Endothelial cell of umbilical vein (primary cell): ENCODE measurements around the gene HLX. TPM values are rescaled to one million over a fixed set of nuclear protein-coding genes. Genes with fewer than 3 reads are reported as not detected.
A peak's percentile ranks its signal among the peaks of the same experiment; 100 is the strongest.

Source experiments
- BruUV-seq: library from RNA; stranded (reverse); fragments of 400-500 nt; replicated peaks from 2 replicates; lab custom pipeline; 2021; lab: Mats Ljungman, UMichigan
- CTCF ChIA-PET: fragments of 300-600, 350-600 bp; sonication (Branson Sonifier 250); formaldehyde crosslinking; loops from one replicate; lab custom pipeline; 2021; ENCODE audit warnings: antibody characterized with exemption, inconsistent platforms; lab: Charles Lee
- POLR2A ChIA-PET: fragments of 300-600, 350-600 bp; sonication (Branson Sonifier 250); formaldehyde crosslinking; loops from one replicate; lab custom pipeline; 2021; ENCODE audit warnings: antibody characterized with exemption, inconsistent platforms; lab: Charles Lee
- DNase-seq: peaks from one replicate; pipeline ENCODE4 v3.0.0-alpha.2; 2011; ENCODE audit warnings: low read depth, low spot score
- FAIRE-seq: peaks from 2 replicates; lab custom pipeline; 2011; peaks lifted over from hg19 to GRCh38; lab: Jason Lieb, UNC
- H2AFZ ChIP-seq: 2 replicates; pipeline ENCODE4 v1.6.0; 2012; ENCODE audit warnings: low read depth, low read length, control low read depth, inconsistent platforms
- H3K27ac ChIP-seq: 2 replicates; pipeline ENCODE4 v1.5.1; 2011; ENCODE audit warnings: low read depth, mild to moderate bottlenecking, control low read depth, low read length, moderate library complexity; ENCODE audit not compliant: insufficient read depth
- H3K27me3 ChIP-seq, 2 experiments: 2 replicates each; pipeline versions ENCODE4 v1.6.0 to v1.6.1; 2011; ENCODE audit warnings: low read length in 2 of 2, mixed read lengths in 1 of 2; ENCODE audit not compliant: control insufficient read depth in 2 of 2, insufficient read depth in 2 of 2
- H3K36me3 ChIP-seq, 2 experiments: 2 replicates in 1 of 2; 3 replicates in 1 of 2; pipeline ENCODE4 v1.5.1; 2011; ENCODE audit warnings: low read length in 2 of 2, mild to moderate bottlenecking in 1 of 2, moderate library complexity in 1 of 2; ENCODE audit not compliant: control insufficient read depth in 2 of 2, insufficient read depth in 2 of 2; ENCODE audit errors: extremely low read depth in 1 of 2
- H3K4me1 ChIP-seq: 3 replicates; pipeline ENCODE4 v1.5.1; 2011; ENCODE audit warnings: mild to moderate bottlenecking, low read length; ENCODE audit not compliant: control insufficient read depth, insufficient read depth; ENCODE audit errors: extremely low read depth
- H3K4me2 ChIP-seq: 2 replicates; pipeline ENCODE4 v1.6.1; 2011; ENCODE audit warnings: low read length, control low read depth, mixed read lengths; ENCODE audit not compliant: insufficient read depth
- H3K4me3 ChIP-seq, 3 experiments: fragments of 200-600 bp in 1 of 3; sonication (generic), shearing (Covaris generic) in 1 of 3; replicated peaks in 1 of 3; 2 replicates each; pipeline ENCODE4 v1.5.1; 2011 to 2016; ENCODE audit warnings: control low read depth in 3 of 3, low read length in 3 of 3, mild to moderate bottlenecking in 2 of 3, inconsistent platforms in 1 of 3, low read depth in 1 of 3, moderate library complexity in 1 of 3; ENCODE audit not compliant: insufficient read depth in 1 of 3
- H3K79me2 ChIP-seq: 2 replicates; pipeline ENCODE4 v1.6.0; 2012; ENCODE audit warnings: low read length, inconsistent platforms; ENCODE audit not compliant: control insufficient read depth, insufficient read depth
- H3K9ac ChIP-seq: replicated peaks from 2 replicates; pipeline ENCODE3; 2011; ENCODE audit warnings: low read length, control low read depth; ENCODE audit not compliant: insufficient read depth; ENCODE audit errors: extremely low read depth
- H3K9me1 ChIP-seq: replicated peaks from 3 replicates; pipeline ENCODE4 v1.6.0; 2011; ENCODE audit warnings: mild to moderate bottlenecking, low read length; ENCODE audit not compliant: control insufficient read depth, insufficient read depth; ENCODE audit errors: extremely low read depth
- H3K9me3 ChIP-seq: replicated peaks from 2 replicates; pipeline ENCODE4 v1.5.1; 2012; ENCODE audit warnings: low read length, inconsistent platforms; ENCODE audit not compliant: control insufficient read depth, insufficient read depth
- H4K20me1 ChIP-seq: replicated peaks from 2 replicates; pipeline ENCODE3; 2011; ENCODE audit warnings: mild to moderate bottlenecking, low read length; ENCODE audit not compliant: control insufficient read depth, insufficient read depth; ENCODE audit errors: extremely low read depth
- CTCF ChIP-seq, 2 donors: IDR thresholded peaks; 1 replicate in 1 of 2; 2 replicates in 1 of 2; pipeline ENCODE4 v1.5.1; 2011; ENCODE audit warnings: low read length in 2 of 2, mild to moderate bottlenecking in 2 of 2, moderate library complexity in 2 of 2, control low read depth in 1 of 2, inconsistent platforms in 1 of 2, low read depth in 1 of 2; ENCODE audit not compliant: insufficient read depth in 1 of 2; ENCODE audit errors: extremely low read depth in 1 of 2
- EZH2 ChIP-seq: IDR thresholded peaks from 2 replicates; pipeline ENCODE4 v1.6.1; 2012; ENCODE audit warnings: borderline replicate concordance, low read depth, mild to moderate bottlenecking, moderate library complexity, low read length, inconsistent platforms; ENCODE audit not compliant: severe bottlenecking
- dilution Hi-C: fragments of 300-500 bp; cut with MboI; formaldehyde crosslinking; loops from one replicate; pipeline ENCODE4 v1.15.0; 2019; ENCODE audit warnings: low sequenced_read_pairs; ENCODE audit not compliant: extremely low pct_ligation_motif_present
- intact Hi-C: fragments of 100-400 bp; cut with micrococcal nuclease; formaldehyde crosslinking; loops from one replicate; pipeline ENCODE4 v1.10.0; 2022
- polyA plus RNA-seq, 4 experiments: library from polyadenylated mRNA; depleted of rRNA in 3 of 4; stranded (reverse) in 3 of 4; unstranded in 1 of 4; fragments of >200 nt; gene quantifications; 2 replicates each; pipeline versions ENCODE4 v1.2.1 to v1.2.3, GENCODE V29; 2011 to 2012; ENCODE audit warnings: missing spikeins in 1 of 4
- total RNA-seq: library from RNA; stranded (reverse); gene quantifications from 2 replicates; pipeline ENCODE4 v1.2.3, GENCODE V29; 2021

HLX gene
- total and polyA plus RNA-seq, 2 donors (not counting 3 experiments of a cell fraction or from before 2014, with no cell fraction given): 7.5 to 39.1 TPM

DNA sequence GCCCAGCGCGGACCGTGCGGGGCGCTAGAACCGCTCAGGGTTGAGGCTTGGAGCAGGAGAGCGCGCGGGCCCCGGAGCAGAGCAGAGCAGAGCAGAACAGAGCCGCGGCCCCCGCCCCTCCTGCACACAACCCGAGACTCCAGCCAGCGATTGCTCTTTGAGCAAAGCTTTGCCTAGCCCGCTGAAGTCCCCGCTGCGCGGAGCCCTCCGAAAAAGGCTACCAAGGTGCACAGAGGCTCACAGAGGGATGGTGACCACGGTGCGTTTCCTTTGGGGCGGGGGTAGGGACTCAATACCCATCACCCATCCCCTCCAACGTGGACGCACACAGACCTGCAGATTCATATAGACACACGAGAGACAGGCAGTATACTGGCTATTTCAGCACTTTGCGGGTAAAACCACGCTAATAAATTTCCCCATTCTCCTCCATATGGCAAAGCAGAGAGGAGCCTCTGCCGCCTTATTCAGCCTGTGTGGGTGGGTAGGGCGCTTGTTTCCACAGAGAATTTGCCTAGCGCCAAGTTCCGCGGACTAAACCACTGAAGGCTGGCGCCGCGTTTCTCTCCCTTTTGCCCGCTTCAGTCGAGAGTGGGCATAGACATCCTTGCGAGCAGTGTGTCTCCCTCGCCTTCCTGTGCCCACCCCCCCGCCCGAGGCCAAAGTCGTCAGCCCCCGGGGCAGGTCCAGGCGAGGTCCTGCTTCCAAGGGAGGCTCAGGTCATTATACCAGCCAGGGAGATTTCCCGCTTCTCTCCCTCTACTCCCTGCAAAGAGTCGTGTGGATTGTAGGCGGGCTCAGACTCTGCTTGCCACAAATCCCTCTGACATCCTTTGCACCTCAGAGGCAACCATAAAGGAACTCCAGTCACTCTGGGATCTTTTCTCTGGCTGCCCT lies 8.5 kb downstream of the HLX start:
- POLR2A ChIA-PET: no interaction called here
- Histone ChIP-seq H3K27me3 (peaks cover 65 to 66% of the 10 kb centered on the region in 2 experiments), H3K9ac (no peak overlapping the region), H3K4me3 (no peak overlapping the region), H2AFZ (no peak overlapping the region), H3K4me1 (peaks cover 11% of the 10 kb centered on the region), H3K9me1 (no peaks in the 10 kb centered on the region), H3K9me3 (no peaks in the 10 kb centered on the region), H4K20me1 (peaks cover 2% of the 10 kb centered on the region), H3K36me3 (no peaks in the 10 kb centered on the region), H3K27ac (no peak overlapping the region), H3K79me2 (no peaks in the 10 kb centered on the region), H3K4me2 (peak overlapping the region; percentile 51)
- CTCF ChIA-PET: interaction anchor here (1.2 to 1.6 kb wide), 3 partner anchors 315 to 548 kb away, joined by 3 to 4 read pairs (median 4); no protein-coding TSS in a partner anchor
- intact Hi-C loops (no loop called here), dilution Hi-C loops (no loop called here)
- no TSS peak for BruUV-seq
- peak; percentile 62 for FAIRE-seq
- no peak for DNase-seq
- TF ChIP-seq CTCF (IDR thresholded peaks at IDR 0.05; ENCODE audit: extremely low read depth in 1 of 2, insufficient read depth in 1 of 2, low read depth in 1 of 2, low read length in 2 of 2) (no peak), EZH2 (peak; percentile 56)
